HG02938 (cell line): Measurements from ENCODE around the gene EEFSEC.

ENCODE experiments used
- ATAC-seq: cut with Tn5 transposase; IDR thresholded peaks from one replicate; pipeline ENCODE4 v1.9.1; 2021; ENCODE audit warnings: mild to moderate bottlenecking, moderate library complexity; ENCODE audit not compliant: unreplicated experiment

The EEFSEC gene

DNA sequence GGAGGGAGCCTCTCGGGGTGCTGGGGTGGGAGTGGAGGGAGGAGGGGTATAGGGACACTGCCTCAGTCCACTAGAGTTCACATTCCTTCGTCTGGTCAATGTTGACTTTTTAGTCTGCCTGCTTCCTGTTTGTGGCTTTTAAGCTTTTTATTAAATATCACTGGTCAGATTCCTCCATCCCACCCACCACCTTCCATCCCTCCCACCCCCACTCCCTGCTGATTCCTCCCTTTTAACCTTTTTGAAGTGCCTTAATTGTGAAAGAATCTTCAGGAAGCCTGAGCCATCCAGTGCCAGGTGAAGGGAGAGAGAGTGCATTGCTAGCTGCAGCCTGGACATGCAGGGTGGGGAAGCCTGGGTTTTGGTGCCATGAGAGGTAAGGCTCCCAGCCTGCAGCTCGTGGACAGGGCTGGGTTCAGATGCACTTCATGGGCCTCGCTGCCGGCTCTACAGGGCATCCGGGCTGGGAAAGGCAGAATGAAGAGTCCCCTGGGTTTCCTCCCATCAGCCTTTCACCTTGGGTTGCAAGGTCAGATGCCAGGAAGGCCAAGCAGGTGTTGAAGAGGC lies 207.5 kb downstream of the EEFSEC start:
- ATAC-seq = no peak

DNA sequence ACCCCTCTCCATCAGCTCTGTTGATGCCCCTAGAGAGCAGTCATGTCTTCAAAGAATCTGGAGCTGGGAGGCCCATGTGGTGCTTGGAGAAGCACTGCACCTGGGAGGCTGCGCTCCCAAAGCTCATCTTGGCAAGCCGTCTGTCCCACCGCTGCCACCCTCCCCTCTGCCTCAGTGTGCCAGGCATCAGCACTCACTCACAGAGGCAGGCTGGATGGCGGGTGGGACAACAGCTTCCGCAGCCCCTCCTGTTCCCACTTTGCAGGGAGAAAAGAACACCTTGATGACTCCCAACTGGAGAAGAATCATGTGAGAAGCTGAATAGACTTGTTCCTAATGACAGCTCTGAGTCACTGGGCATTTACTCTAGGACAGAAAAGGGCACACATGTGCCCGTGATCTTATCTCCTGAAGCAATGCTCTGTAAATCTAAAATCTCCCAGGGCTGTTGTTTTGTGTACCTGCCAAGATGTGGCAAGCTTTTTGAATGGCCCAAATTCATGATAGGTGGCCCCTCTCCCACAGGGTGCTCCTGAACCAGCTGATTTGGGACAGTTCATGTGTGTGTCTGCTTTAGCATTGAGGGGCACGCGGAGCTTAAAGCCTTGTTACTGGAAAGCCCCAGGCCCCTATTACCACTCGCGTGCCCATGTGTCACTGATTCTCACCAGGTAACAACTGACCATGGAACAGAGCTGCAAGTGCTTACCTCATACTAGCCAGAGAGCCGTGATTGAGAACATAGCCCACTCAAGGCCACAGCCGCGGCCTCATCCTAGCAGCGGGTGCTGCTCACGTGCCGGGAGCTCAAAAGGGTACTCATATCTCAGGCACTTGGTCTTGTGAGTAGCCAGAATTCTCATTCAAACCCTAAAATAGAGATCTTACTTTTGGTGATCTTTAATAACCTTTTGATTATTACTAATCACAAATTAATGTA lies 209.0 kb downstream of the EEFSEC start:
- no peak for ATAC-seq

DNA sequence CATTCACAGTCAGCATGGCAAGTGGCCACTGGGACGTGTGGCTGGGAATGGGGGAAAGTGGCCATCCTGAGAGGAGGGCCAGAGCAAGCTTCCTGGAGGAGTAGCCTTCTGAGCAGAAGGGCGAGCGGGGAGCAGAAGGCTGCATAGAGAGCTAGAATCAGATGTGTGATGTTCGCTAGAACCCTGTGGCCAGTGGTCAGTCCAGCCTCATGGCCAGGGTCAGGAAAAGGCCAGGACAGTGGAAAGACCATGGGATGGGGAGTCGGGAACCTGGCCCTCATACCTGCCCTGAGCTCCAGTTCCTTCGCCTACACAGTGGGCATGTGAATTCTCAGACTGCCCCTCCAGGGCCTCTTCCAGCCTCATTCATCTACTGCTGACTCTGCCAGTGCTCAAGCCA lies 211.0 kb downstream of the EEFSEC start:
- ATAC-seq = no peak

- ATAC-seq = no peak
Measured at GRCh38 chr3:128364808-128365360, 211.6 kb downstream of the EEFSEC start.

- no peak for ATAC-seq
Measured at GRCh38 chr3:128366136-128366535, 212.9 kb downstream of the EEFSEC start.

DNA sequence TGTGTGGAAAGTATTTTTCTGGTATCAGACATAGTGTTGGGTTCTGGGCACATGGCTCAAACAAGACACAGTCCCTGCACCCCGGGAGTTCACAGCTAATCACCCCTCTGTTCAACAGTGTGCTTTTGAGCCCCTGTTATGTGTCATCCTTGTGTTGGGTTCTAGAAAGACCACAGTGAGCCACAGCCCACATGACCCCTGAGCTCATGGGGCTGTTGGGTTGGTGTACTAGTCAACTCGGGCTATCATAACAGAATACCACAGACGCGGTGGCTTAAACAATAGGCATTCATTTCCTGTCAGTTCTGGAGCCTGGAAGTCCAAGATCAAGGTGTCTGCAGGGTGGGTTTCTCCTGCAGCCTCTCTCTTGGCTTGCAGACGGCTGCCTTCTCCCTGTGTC lies 213.4 kb downstream of the EEFSEC start:
- no peak for ATAC-seq

GRCh38 chr3:128367221-128367620 lies 213.9 kb downstream of the EEFSEC start:
- no peak for ATAC-seq

DNA sequence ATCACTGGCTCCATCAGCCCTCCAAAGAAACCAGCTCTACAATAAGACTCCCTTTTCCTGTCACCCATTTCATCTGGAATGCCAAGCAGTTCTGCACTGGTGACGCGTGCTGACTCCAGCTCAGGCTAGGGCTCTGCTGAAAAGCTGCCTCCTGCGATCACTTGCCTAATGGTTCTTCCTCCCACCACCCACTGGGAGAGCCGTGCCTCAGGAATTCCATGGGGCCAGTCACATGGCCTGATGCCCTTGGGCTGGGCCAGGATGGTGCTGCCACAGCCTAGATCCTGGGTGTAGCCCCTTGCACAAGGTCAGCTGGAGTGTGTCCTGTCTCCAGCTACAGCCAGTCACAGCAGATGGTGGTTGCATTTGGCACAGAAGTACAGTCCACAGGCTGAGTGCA lies 214.5 kb downstream of the EEFSEC start:
- no peak for ATAC-seq

DNA sequence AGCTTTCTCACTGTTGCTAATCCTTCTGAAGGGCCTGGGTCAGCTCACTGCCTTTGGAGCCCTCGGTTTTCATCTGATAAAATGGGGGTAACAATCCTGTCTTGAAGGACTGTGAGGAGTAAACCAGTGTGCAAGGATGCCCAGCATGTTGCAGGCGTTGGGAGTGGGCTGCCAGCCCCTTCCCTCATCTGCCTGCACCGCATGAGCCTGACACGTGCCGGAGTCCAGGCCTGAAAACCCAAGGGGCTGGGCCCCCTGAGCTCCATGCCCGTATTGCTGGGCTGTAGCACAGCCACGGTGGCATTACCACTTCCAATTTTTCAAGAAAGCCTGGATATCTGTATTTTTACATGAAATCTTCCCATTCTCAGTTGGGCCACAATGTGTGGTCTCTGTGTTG lies 215.3 kb downstream of the EEFSEC start:
- ATAC-seq = no peak

- ATAC-seq = no peak
Measured at GRCh38 chr3:128369121-128369703, 215.9 kb downstream of the EEFSEC start.

- no peak for ATAC-seq
Measured at GRCh38 chr3:128369881-128370642, 216.8 kb downstream of the EEFSEC start.

DNA sequence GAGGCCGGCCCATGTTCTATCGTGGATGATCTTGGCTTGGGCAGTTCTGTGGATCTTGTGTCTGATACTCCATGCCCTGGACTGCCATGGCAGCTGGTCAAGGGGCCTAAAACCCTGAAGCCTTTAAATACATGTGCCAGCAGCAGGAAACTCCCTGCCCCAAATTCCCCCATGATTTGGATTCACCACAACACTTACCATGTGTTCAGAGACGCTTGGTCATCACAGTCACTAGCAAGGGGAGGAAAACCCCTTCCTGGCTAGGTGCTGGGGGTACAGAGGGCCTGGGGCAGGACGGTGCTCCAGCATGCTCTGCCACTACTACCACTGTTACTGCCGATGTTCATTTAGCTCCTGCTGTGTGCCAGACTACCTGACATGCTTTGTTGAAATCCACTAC lies 219.0 kb downstream of the EEFSEC start:
- no peak for ATAC-seq

GRCh38 chr3:128372707-128373533 lies 219.6 kb downstream of the EEFSEC start:
- ATAC-seq = no peak

DNA sequence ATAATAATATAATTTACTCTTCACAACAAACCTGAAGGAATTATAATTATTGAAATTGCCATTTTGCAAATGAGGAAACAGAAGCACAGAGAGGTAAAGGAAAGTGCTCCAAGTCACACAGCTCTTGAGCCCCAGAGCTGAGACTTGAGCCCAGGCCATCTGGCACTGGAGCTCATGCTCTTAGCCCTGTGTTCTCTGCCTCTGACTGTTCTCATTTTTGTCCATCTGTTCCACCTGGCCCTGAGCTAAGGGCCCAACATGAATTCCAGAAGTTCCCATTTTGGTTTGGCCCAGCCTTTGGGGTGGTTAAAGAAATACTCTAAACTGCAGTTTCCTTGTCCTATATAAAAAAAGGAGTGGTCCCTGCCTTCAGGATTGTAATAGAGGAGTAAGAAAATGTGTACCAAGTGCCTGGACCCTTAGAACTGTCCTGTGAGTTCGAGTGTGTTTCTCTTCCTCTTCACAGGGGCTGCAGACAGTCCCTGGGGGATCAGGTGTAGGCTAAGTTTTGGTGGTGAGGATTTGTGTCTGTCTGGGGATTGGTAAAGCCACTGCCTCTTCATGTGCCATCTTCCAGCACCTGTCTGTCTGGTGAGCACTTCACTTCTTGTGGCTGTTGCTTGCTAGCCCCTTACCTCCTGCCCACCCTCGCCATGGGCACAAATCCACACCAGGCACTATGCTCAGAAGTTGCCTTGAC lies 221.6 kb downstream of the EEFSEC start:
- ATAC-seq = no peak

DNA sequence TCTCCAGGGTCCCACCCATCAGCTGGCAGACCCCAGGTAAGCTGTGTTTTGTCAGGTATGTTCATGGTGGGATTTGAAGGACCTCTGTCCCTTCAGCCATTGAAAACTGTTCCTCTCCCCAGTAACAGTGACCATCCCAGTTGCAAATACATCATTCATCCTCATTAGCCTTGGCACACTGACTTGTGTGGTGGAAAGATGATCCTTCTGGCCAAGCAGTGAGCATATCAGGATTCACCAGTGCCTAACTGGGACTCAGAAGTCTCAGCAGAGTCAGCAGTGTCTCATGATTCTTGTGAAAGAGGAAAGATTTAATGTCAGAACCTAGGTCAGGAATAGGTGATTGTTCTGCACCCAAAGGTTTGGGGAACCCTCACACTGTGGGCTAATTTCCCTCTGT lies 223.2 kb downstream of the EEFSEC start:
- ATAC-seq = no peak

GRCh38 chr3:128378631-128379347 lies 225.5 kb downstream of the EEFSEC start:
- ATAC-seq = no peak

GRCh38 chr3:128379367-128380160 lies 226.3 kb downstream of the EEFSEC start:
- no peak for ATAC-seq

- ATAC-seq = no peak
Measured at GRCh38 chr3:128380295-128380694, 227.0 kb downstream of the EEFSEC start.
